NCI-H1417 (cell line): Measurements from ENCODE around the gene RPRD1B.
A peak's percentile ranks its signal among the peaks of the same experiment; 100 is the strongest.

Experiments
- DNase-seq, 3 experiments: peaks; one replicate each; lab custom pipeline; 2025; lab: John Stamatoyannopoulos, UW

RPRD1B gene

DNA sequence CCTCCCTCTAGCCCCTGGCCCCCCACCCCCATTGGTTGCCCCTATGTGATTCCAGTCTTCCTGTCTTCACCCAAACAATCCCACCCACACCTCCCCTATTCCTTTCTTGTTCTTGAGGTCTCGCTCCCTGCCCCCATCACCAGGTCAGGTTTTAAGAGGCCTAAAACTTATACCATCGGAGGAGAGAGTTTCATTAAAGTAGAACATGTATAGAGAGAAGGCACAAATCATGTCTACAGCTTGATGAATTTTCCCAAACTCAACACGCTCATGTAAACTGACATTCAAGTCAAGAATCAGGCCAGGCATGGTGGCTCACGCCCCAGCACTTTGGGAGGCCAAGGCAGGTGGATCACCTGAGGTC is 87.1 kb downstream of the RPRD1B start:
- DNase-seq: no peak

DNA sequence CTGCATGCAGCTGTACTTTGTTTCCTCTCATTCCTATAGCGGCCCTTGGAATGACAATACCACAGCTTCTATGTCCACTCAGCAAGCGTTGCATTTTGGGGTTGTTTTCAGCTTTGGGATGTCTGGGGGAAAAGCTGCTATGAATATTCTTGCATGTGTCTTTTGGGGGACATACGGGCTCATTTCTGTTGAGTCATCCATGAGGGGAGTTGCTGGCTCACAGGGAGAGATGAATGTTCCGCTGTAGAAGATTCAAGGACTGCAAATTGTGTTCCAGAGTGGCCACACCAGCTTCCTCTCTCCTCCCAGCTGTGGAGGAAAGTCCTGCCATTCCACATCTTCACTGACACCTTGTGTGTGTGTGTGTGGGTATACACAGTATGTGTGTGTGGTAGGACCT is 88.2 kb downstream of the RPRD1B start:
- DNase-seq: no peak

DNA sequence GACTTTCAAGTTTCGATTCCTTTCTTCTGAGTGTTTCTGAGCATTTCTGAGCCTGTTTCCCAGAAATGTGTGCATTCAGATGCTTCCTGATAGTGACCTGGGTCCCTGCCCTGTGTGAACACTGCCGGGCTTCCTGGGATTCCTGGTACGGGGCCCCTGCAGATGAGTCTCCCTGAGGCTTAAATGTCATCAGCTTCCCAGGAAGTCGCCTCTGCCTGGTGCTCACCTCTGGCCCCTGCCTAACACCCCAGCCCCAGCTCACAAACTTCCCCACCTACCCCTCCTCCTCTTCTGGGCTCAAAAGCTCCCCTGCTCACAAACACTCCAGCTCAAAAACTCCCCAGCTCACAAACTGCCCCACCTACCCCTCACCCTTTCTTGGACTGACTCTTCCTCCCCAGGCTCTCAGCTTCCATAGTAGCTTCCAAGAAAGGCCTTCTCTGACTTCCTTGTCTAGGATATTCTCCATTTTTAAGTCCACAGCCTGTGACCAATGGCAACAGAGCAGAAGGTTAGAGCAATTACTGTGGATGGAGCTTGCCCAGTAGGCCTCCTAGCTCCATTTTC is 89.6 kb downstream of the RPRD1B start:
- DNase-seq: no peak

DNA sequence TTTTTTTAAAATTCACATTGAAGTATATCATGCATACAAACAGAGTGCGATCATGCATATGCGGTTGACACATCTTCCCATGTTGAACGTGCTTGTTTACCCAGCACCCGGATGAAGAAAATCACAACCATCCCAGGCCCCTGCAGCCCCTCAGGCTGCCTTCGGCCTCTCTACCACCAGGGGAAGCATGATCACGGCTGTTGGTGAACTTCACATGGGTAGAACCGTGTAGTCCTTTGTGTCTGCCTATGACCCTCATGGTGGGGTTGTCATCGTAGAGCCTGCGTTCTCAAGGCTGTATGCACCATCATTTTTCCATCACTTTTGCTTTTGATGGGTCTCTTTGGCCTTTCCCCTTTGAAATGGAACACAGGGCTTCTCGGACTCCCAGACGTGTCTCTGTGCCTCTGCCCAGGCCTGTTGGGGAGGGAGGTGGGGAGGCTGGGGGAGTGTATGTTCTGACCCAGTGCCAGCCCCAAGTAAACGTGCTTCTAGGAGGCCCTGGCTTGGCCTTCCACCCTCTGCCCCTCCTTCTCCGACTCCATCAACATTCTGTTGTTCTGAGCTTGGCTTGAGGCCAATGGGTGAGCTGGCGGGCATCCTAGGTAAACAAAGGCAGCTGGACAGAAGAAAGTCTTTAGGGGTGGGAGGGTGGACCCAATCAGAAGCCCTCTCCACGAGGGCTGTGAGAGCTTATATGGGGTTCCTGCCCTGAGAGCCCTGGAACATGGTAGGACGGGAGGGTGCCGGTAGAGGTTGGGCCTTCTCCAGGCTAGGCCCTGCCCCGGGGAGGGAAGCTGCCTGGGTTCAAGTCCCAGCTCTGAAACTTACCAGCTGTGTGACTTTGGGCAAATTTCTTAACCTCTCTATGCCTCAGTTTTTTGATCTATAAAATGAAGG is 91.9 kb downstream of the RPRD1B start:
- DNase-seq: peak; percentile 2 to 96 (median 85)

DNA sequence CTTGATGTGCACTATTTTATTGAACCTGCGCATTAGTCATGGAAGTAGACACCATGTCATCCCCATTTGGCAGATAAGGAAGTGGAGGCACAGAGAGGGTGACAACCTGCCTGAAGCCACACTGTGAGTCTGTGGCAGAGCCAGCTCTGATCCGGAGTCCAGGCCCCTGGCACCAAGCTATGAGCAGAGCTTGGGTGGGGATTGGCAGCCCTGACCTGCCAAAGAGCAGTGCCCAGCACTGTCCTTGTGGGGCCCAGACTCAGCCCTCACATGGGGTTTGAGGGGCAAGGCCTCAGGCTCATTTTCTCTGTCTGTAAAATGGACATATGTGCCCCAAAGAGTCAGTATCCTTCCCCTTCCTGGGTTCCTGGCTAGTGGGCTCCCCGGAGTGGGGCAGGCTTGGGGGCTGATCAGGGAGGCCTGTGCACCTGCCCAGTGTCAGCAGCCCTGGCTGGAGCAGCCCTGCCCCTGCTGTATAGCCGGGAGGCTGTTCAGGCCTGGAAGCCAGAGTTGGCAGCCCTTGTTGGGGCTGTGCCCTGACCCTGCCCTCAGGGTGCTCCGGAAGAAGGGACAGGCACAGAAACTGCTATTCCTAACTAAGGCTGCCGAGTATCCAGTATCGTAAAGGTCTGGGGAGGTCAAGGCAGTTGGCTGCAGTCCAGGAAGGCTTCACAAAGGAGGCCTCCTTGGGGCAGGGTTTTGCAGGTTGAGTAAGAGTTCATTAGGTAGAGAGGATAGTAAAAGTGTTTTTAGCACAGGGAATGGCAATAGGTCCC is 92.8 kb downstream of the RPRD1B start:
- DNase-seq: no peak

DNA sequence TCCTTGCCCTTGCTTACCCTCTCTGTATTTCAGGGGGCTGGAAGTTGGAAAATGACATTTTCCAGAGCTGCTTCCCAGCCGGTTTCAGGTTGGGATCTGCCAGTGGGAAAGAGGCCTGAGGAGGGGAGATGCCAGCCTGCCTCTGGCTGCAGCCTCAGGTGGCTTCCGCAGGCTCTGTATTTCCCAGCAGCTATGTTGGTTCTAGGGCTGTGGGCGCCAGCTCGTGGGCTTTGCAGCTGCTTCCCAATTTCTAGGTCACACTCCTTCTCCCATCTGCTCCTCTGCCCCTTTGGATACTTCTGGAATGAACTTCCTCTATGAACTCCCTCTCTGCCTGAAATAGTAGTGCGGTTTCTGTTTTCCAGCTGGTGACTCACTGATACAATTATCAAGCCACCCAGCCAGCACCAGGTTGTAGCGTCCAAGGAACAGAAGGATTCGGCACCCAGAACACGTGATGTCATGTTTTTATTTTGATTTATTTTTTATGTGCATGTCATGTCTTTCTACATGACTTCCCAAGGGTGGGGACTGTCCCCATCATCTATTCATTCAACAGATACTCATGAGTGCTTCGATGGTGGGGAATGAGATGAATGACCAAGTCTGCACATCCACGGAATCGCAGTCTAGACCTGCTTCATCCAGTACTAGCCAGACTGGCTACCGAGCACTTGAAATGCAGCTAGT is 93.5 kb downstream of the RPRD1B start:
- no peak for DNase-seq

DNA sequence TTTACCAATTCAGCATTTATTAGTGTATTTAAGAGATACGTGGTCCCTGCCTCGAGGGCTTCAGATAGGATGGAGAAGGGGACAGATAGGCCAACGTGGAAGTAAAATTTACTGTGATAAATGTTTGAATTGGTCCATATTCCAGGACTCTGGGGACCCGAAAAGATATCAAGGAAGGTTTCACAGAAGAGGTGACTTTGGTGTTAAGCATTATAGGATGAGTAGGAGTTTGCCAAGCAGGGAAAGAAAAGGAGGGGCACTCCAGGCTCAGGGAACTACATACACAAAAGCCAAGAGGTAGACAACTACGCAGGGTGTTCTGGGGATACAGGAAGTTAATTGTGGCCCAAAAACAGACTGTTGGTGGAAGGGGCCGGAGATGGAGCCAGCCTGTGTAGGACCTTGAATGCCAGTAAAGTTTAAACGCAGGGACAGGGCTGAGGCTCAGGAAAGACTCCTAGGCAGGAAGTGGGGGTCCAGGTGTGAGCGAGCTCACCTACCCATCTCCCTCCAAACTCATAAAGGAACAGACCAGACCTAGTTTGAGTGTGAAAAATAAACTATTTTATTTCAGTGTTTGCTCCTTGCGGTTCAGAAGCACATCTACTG is 94.5 kb downstream of the RPRD1B start:
- DNase-seq: no peak

DNA sequence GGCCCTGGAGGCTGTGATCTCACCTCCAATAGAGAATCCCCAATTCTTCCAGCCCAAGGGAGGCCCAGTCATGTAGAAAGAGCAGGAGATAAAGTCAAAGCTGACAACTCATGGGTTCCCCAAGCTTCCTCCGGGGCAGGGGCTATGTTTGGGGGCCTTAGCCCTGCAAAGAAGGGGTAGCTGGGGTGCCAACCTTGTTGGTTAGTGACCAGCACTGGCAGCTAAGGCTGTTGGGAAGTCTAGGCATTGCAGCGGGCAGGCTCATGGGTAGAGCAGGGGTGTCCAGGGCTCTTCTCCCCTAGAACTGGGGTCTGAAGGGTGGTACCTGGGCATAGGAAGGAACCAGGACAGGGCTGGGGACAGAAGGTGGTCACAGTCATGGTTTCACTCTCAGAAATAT is 95.1 kb downstream of the RPRD1B start:
- no peak for DNase-seq

DNA sequence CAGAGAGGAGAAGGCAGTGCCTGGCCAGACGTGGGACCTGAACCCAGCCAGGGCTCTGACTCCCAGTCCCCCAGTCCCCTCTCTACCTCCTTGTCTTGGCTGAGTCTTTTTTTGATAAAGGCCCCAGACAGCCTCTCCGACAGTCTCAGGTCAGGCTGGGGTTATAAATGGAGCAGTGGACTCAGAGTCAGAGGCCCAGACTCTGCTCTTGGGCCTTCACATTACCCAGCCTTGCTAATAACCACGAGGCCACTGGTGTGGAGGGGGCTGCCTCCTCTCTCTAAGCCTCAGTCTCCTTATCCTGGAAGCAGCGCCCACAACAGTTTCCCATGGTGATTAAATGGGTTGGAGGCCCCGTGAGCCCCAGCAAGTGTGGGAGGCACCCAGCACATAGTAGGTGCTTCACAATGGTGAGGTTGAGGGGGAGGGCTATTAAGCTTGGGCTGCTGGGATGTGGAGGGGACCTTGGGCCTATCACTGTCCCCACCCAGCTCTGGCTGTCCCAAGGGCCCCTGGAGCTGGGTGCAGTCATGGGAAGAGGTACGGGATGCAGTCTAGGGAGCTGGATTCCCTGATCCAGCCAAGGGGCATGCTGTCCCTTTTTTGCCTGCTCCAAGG is 95.8 kb downstream of the RPRD1B start:
- DNase-seq: no peak

DNA sequence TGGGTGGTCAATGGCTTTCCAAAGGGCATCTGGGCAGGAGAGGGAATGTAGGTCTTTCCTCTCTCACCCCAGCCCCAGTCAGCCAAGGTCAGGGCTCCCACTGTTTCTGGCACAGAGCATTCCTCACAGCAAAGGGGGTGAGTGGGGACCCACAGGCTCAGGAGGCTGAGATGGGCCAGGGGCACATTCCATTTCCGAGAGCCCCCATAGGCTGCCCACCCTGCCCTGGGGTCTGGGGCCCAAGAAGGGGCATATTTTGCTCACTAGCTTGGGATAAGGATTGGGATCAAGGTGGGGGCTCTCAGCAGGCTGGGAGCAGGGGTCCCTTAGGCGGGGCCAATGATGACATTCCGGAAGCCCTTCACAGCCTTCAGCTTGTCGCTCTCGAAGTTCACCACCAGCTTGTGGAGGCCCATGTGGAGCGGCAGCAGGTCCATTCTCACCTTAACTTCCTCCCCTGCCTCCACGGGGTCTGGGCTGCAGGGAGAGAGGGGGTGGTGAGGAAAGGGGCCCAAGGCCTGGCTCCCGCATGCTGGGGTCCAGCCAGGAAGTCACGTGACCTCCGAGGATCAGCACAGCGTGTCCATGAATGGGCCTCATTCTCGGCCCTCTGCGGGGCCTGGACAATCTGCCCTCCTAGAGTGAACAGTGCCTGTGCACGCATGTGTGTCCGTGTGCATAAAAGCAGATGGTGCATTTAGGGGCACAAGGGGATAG is 96.5 kb downstream of the RPRD1B start:
- DNase-seq: no peak

DNA sequence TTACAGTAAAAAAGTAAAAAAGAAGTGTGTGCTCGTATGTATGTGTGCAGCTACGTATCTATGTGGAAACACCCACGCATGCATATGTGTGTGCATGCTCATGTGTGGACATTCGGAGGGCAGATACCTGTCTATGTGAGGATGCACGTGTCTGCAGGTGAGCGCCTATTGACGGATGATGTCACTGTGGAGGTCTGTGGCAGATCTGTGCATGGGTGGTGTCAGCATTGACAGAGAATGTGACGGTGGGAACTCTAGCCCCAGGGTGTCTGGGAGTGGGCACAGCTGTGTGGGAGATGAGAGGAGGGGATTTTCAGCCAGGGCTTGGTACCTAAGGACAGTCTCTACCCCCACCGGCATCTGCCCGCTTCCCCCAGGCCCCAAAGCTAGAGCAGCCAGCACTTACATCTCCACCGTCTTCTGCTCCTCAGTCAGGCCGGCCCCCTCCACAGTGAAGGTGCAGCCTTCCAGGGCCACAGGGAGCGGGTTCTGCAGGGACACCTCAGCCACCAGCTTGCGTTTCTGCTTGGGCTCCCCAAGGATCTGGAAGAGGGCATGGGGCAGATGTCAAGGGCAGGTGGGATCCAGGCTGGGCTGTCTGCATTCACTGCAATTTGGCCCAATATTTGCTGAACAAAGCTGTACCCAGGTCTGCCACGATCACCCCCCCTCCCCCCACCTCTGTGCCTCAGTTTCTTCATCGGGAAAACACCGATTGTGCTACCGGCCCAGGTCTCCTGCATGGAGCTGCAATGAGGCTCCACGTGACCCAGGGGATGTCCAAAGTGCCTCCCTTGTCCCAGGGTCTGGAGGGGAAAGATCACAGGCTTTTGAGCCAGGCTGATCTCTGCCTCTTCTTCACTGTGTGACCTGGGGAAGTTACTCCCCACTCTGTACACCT is 97.4 kb downstream of the RPRD1B start:
- no peak for DNase-seq

DNA sequence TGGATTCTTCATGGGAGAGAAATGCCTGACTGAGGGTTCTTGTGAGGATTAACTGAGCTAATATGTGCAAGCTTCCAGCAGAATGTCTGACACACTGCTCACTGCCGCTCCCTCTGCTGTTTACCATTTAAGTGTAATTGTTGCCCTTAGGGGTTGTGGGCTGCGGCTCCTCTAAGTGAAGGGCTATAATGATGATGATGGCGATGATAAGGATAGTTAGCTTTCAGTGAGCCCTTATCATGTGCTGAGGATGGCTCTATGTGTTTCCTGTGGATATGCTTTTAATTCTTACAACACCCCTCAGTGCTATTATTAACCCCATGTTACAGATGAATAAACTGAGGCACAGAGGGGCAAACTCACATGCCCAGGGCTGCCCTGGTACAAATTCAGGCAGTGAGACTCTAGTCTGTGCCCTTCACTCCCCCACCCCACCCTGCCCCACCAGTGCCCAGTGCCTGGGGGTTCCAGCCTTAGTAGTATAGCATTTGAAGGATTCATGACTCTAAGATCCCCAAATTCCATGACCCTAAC is 98.1 kb downstream of the RPRD1B start:
- DNase-seq: peak in 1 of 3 experiments; percentile 62

DNA sequence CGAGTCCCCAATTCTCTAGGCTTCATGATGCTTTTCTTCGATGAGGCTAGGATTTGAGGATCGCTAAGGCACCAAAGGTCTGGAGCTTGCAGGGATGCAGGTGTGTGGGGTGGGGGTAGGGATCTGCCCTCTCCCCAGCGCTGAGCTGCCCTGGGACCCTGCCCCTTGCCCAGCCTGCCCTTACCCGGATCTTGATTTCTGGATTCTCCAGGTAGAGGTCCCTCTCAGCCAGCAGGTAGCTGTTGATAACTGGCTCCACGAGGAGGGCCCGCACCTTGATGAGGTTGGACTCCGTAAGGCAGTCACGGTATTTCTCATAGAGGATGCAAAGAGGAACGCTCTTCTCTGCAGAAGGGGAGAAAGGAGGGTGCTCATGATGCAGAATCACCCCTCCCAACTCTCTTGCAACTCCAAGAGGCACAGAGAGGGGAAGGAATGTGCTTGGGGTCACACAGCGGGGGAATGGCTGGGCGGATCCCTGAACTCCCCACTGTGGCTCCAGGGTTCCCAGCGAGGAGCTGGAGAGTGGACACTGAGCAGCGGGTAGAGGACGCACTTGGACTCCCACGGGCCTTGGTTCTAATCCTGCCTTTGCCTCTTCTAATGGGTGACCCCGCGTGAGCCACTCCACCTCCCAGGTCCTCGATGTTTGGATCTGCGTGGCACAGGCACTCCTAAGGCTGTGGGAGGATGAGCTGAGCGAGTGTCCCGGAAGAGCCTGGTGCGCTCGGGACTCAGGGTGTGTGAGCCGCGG is 98.8 kb downstream of the RPRD1B start:
- DNase-seq: no peak

DNA sequence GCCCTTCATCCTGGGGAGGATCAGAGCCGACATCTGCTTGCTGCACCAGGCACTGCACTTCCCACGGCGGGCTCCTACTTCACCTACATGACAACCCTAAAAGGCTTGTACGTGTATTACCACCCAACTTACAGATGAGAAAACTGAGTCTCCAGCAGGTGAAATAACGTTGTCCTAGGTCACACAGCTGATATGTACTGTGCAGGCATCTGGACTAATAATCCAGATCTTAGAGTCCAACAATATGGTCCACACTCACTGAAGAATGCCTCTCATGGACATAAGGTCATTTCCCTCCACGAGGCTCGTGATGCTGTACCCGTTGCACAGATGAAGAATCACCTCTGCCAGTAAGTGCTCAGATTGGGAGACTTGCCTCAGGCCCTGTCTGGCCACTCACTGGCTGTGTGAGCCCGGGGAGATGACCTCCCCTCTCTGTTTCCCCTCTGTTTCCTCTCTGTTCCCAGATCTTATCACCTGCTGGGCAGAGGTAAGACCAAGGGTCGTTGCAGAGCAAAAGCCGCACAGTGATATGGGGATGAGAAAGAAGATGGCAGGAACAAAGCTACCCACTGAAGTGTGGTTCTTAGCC is 99.5 kb downstream of the RPRD1B start:
- DNase-seq: no peak

DNA sequence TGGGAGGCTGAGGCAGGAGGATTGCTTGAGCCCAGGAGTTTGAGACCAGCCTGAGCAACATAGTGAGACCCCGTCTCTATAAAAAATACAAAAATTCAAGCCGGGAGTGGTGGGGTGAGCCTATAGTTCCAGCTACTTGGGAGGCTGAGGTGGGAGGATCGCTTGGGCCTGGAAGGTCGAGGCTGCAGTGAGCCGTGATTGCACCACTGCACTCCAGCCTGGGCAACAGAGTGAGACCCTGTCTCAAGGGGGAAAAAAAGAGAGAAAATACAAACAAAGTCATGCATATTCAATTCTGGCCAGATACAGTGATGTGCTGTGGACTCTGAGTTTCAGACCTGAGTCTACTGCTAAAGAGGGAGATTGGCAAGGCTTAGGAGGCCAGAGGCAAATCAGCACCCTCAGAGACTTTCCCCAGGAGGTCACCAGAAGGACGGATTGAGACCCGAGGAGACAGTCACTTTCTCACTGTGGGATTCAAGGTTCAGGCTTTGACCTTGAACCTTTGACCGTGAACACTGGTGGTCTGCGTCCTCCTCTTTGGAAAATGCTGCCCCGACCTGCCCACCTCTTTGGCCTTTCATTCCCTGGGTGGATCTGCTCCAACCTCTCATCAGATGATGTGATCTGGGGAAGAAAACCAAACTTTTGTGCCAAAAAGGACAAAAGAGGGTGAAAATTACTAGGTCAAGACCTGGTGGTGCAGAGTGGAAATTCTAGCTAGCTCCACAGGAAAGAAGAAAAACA is 100.3 kb downstream of the RPRD1B start:
- no peak for DNase-seq

DNA sequence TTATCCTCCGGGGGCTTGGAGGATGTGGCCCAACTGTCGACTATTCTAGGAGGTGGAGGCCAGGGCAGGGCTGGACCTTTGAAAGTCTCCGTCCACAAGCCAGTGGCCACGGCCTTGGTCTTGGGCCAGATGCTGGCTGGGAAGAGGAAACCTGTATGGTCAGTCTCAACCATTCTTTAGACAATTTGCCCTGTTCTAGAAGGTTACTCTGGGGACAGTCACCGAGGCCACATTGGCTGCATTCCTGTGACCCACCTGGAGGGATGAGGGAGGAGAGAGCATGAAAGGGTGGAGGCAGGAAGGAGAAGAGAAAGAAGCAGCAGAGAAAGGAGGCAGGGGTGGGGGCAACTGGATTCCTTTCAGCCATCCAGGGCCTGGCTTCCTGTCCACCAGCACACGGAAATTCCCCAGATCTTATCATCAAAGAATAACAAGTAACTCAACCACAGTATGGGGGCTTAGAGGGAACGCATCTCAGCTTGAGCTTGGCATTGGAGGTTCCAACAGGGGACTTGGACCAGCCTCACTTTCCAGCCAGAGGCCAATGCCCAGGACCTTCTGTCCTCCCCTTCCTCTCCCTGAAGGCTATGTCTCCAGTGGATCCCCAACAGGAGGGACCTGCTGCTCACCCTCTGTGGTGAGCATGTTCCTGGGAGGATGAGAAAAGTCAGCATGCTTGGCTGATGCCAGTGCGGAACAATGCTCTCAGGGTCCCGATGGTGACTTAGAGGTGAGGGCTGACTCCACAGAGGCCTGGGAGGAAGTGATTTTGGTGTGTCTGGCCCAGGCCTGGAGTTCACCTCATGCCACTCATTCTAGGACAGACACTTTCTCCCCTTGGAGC is 101.1 kb downstream of the RPRD1B start:
- no peak for DNase-seq

DNA sequence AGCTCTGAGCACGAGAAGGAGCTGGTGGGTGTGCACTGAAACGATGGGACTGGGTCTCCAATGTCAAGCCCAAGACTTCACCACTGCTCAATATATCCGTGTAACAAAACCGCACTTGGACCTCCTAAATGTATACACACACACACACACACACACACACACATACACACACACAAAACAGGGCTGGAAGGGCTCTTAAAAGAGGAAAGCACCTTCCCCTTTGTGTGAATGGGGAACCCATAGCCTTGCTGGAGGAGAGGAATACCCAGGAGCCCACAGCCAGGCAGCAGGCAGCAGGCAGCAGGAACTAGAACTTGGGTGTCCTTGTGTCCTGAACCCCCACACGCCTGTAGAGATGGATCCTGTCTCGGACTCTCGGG is 101.7 kb downstream of the RPRD1B start:
- DNase-seq: no peak
